ENCODE measurements around the gene PTPRG. TPM values are rescaled to one million over a fixed set of nuclear protein-coding genes. Genes with fewer than 3 reads are reported as not detected.
A peak's percentile ranks its signal among the peaks of the same experiment; 100 is the strongest.

The PTPRG gene
- total RNA-seq, 6 experiments from 2014 or later: 11.7 to 27.8 (median 14.7) TPM

DNA sequence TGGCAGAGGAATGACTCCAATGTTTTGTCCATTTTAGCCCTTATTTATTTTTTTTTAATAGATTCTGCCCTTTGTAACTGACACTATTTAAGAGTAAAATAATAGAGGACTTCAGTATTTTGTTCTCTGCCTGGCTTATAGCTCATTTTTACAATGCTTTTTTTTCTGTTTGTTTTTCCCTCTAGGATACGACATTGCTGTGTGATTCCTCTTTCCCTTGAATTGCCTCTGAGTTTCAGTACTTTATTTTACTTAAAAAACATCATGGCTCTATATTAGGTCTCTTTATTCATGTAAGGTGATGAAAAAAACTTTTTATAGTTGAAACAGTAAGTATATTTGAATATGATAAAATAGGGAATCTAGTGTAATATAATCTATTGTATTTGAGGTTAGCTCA lies 179.1 kb downstream of the PTPRG start:
- 42% methylated on average over 1 of the region's 1 CpG for WGBS (ENCODE audit: insufficient coverage, low coverage, low lambda C conversion rate, missing lambda C conversion rate)
- ATAC-seq (no peak), DNase-seq (no peak)
- H3K4me3 ChIP-seq: no peak overlapping the region
- intact Hi-C loops (cut with DNase I): no loop called here
- H3K27ac ChIP-seq: no peak overlapping the region
- no peaks in the 10 kb centered on the region for H3K9me3 ChIP-seq
- H3K27me3 ChIP-seq: no peaks in the 10 kb centered on the region
- H3K4me1 ChIP-seq: peaks cover 0 to 11% (median 0%) of the 10 kb centered on the region in 4 donors
- no peak for TF ChIP-seq POLR2A (IDR thresholded peaks at IDR 0.05)
- H3K36me3 ChIP-seq: no peaks in the 10 kb centered on the region

DNA sequence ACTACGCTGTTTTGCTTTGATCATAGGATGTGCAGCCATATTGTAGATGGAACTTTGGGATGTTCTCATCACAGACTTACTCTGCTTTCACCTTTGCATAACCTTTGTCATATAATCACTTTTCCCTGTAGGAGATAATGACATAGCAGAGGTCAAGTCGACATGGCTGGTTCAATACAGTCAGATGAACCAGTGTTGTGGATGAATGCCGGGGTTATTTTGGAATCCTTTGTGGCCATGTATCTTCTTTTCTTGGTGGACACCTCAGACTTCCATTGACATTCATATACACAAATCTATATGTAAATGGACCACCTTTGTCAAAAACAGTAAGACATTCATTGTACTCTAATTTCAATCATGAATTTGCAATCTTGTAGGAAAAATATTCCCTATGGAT lies 180.2 kb downstream of the PTPRG start:
- 68% methylated on average over 3 of the region's 3 CpGs for WGBS (ENCODE audit: insufficient coverage, low coverage, low lambda C conversion rate, missing lambda C conversion rate)
- no peak for ATAC-seq
- intact Hi-C loops (cut with DNase I): no loop called here

DNA sequence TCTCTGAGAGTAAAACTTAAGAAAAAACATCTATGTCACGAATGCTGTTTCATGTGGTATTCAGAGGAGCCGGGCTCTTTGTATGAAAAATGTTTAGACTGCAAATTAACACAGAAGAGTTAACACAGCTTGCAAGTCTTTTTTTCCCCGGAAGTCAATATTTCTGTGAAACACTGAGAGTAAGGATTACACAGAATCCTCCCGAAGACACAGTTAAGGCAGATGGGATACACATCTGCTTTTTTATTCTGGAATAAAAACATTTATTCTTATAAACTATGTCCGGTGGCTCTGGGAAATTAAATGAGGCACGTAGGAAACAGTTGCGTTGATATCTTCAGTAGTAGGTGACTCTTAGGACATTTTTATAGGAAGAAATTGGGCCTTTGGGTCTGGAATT lies 180.6 kb downstream of the PTPRG start:
- H3K4me1 ChIP-seq: peaks cover 0 to 11% (median 0%) of the 10 kb centered on the region in 4 donors
- no peak for ATAC-seq
- no peaks in the 10 kb centered on the region for H3K9me3 ChIP-seq
- no peak overlapping the region for H3K4me3 ChIP-seq
- TF ChIP-seq POLR2A (IDR thresholded peaks at IDR 0.05): no peak
- 88% methylated on average over 7 of the region's 7 CpGs for WGBS (ENCODE audit: insufficient coverage, low coverage, low lambda C conversion rate, missing lambda C conversion rate)
- no peaks in the 10 kb centered on the region for H3K36me3 ChIP-seq
- intact Hi-C loops (cut with DNase I): no loop called here
- no peaks in the 10 kb centered on the region for H3K27me3 ChIP-seq
- DNase-seq: no peak
- no peak overlapping the region for H3K27ac ChIP-seq

More for the DNA sequence above, 180.2 kb downstream of the PTPRG start:
- H3K27ac ChIP-seq: no peak overlapping the region
- H3K4me1 ChIP-seq: peaks cover 0 to 11% (median 0%) of the 10 kb centered on the region in 4 donors
- TF ChIP-seq POLR2A (IDR thresholded peaks at IDR 0.05): no peak
- TF ChIP-seq, protein P1, sequence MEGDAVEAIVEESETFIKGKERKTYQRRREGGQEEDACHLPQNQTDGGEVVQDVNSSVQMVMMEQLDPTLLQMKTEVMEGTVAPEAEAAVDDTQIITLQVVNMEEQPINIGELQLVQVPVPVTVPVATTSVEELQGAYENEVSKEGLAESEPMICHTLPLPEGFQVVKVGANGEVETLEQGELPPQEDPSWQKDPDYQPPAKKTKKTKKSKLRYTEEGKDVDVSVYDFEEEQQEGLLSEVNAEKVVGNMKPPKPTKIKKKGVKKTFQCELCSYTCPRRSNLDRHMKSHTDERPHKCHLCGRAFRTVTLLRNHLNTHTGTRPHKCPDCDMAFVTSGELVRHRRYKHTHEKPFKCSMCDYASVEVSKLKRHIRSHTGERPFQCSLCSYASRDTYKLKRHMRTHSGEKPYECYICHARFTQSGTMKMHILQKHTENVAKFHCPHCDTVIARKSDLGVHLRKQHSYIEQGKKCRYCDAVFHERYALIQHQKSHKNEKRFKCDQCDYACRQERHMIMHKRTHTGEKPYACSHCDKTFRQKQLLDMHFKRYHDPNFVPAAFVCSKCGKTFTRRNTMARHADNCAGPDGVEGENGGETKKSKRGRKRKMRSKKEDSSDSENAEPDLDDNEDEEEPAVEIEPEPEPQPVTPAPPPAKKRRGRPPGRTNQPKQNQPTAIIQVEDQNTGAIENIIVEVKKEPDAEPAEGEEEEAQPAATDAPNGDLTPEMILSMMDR (IDR thresholded peaks at IDR 0.05): no peak
- no peaks in the 10 kb centered on the region for H3K36me3 ChIP-seq
- H3K27me3 ChIP-seq: no peaks in the 10 kb centered on the region
- no peak for DNase-seq
- H3K9me3 ChIP-seq: no peaks in the 10 kb centered on the region
- no peak overlapping the region for H3K4me3 ChIP-seq

DNA sequence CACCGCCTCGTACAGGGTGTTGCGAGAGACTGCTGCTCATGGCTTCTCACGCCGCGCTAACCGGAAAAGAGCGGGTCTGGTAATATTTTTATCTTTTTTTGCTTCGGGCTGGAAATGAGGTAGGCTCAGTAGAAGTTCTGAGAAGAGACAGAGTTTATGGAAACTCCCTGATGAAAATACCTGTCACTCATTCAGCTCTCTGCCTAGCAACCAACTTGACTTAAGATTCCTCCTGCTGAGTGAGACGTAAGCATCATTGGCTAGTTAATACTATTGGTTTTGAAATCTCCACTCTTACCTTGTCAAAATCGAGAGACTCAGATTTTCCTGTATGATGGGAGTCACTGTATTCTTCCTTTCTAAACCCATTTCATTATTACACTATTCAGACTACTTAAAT lies 181.7 kb downstream of the PTPRG start:
- Histone ChIP-seq H3K27me3 (no peaks in the 10 kb centered on the region), H3K4me1 (peaks cover 0 to 11% (median 0%) of the 10 kb centered on the region in 4 donors), H3K9me3 (no peaks in the 10 kb centered on the region), H3K36me3 (no peaks in the 10 kb centered on the region), H3K27ac (no peak overlapping the region), H3K4me3 (no peak overlapping the region)
- WGBS (ENCODE audit: insufficient coverage, low coverage, low lambda C conversion rate, missing lambda C conversion rate): 90% methylated on average over 11 of the region's 11 CpGs
- no peak for TF ChIP-seq POLR2A (IDR thresholded peaks at IDR 0.05)
- TF ChIP-seq, protein P1 (IDR thresholded peaks at IDR 0.05): no peak
- no peak for DNase-seq
- intact Hi-C loops (cut with DNase I): no loop called here
- ATAC-seq: no peak

DNA sequence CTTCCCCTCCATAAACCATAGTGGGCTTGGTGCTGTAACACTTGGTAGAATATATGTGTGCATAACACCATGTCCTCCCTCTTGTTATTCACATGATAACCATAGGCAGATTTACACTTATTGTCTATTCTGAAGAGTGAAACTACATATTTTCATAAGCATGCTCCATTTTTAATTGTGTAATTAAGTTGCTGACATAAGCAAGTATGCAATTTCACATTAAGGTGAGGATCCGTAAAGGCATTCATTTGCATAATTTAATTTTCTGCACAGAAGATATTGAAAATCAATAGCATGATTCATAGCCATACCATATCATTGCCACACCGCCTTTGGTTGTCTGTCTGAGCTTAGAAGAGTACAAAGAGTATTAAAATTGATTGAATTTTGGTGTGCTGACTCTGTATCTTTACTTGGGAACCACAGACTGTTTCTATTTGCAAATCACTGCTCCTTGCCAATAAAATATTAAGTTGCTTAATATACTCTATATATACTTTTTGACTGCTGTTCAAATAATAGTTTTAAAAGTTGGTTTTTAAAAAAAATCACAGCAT lies 182.4 kb downstream of the PTPRG start:
- TF ChIP-seq, protein P1 (IDR thresholded peaks at IDR 0.05): no peak
- TF ChIP-seq POLR2A (IDR thresholded peaks at IDR 0.05): no peak
- DNase-seq (no peak), ATAC-seq (peak; percentile 69 to 82 (median 78))
- H3K36me3 ChIP-seq: no peaks in the 10 kb centered on the region
- intact Hi-C loops (cut with DNase I): no loop called here
- H3K4me3 ChIP-seq: no peak overlapping the region
- WGBS (ENCODE audit: insufficient coverage, low coverage, low lambda C conversion rate, missing lambda C conversion rate): 23% methylated on average over 2 of the region's 2 CpGs
- H3K27me3 ChIP-seq: no peaks in the 10 kb centered on the region
- H3K4me1 ChIP-seq: peaks cover 0 to 11% (median 0%) of the 10 kb centered on the region in 4 donors
- no peak overlapping the region for H3K27ac ChIP-seq
- H3K9me3 ChIP-seq: no peaks in the 10 kb centered on the region

Measured in right lobe of liver (tissue), 6 donors.